GM18511 (cell line): ENCODE measurements around the gene GATA6.
"Not testable (repeated sequence)": the region's sequence is repeated elsewhere in the genome, so short reads cannot be mapped to it uniquely, and the experiment has no call there.

Experiments
- ATAC-seq: cut with Tn5 transposase; IDR thresholded peaks from one replicate; pipeline ENCODE4 v1.9.1; 2021; ENCODE audit warnings: mild to moderate bottlenecking, moderate library complexity; ENCODE audit not compliant: unreplicated experiment

Gene GATA6

DNA sequence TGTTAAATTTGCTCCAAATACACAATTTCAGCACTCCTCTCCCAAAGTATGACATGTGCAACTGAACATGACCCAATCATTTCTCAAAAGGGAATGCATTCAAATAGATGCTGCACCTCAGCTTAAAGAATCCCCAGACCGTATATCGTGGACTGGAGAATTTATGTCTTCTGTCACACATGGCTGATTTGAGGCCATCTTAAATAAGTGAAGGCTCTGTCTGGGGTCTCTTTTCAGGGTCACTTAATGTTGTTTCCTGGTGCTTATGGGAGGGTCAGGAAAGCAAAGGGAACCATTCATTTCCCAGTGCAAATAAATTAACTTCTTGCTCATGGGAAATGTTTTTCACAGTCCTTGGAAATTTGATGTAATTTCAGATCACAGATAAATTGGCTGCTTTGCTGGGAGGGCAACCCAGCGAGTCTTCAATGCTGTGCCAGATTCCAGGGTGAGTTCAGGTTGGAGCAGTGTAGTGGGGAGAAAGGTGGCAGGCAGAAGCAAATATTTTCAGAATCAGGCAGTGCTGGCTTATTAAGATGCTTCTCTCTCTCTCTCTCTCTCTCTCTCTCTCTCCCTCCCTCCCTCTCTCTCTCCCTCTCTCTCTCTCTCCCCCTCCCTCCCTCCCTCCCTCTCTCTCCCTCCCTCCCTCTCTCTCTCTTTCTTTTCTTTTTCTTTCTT, 34.3 kb downstream of the GATA6 start:
- ATAC-seq, result no peak

DNA sequence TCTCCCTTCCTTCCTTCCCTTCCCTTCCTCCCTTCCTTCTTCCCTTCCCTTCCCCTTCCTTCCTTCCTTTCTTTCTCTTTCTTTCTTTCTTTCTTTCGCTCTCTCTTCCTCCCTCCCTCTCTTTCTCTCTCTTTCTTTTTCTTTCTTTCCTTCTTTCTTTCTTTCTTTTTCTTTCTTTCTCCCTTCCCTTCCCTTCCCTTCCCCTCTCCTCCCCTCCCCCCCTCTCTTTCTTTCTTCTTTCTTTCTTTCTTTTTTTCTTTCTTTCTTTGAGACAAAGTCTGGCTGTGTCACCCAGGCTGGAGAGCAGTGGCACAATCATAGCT, 34.8 kb downstream of the GATA6 start:
- ATAC-seq, result no peak

- ATAC-seq, result no peak
Observed at GRCh38 chr18:22204996-22205395, 35.6 kb downstream of the GATA6 start.

- no peak for ATAC-seq
Observed at GRCh38 chr18:22207021-22207758, 37.8 kb downstream of the GATA6 start.

DNA sequence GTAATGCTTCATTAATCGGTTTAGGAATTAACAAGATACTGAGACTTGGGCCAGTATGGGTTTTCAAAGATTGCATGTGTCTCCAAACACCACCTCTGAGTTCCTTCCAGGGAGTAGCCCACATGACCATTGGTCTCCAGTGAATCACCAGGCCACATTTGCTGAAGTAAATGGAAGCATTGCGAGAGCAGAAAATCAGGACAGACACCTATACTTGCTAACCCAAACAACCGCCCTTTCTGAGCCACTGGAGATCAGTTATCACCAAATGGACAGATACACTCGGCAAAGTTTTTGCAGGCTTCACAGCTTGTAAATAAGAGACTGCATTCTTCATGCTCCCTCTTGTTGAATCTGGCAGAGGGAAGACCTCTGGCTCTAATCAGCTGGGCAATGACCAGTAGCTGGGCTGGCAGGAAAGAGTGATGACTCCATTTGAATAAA, 40.9 kb downstream of the GATA6 start:
- no peak for ATAC-seq

- no peak for ATAC-seq
Observed at GRCh38 chr18:22211657-22212056, 42.3 kb downstream of the GATA6 start.

- no peak for ATAC-seq
Observed at GRCh38 chr18:22213333-22213973, 44.1 kb downstream of the GATA6 start.

DNA sequence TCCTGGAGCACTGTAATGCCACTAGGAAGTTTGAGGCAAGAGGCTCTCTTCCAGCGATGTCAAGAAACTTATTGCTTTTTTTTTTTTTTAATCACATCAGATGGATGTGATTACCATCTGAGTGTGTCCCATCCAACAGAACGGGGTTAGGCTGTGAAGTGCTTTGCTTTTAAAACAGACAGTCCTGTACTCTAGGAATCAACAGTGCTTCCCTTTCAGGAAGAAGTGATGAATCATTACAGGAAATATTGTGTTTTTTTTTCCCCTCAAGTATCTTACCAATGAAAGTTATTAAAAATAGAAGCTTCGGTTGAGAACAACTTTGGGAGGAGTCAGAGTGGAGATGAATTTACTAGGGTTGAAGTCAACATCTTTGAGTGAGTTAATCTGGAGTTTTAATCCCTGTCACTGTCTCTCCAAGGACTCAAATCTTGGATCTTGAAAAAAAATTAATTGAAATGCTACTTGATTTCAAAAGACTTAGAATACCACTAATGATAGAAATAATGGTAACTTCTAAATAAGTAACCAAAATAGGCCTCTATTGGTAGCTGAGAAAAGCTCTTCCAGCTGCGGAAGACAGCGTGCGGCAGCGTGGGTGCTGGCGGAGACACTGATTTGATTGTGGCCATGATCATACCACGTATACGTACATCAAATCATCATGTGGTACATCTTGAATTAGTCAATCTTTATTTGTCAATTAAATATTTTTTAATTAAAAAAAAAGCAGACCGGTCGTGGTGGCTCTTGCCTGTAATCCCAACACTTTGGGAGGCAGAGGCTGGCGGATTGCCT, 45.5 kb downstream of the GATA6 start:
- no peak for ATAC-seq

GRCh38 chr18:22218835-22219234, 49.4 kb downstream of the GATA6 start:
- ATAC-seq, result no peak

DNA sequence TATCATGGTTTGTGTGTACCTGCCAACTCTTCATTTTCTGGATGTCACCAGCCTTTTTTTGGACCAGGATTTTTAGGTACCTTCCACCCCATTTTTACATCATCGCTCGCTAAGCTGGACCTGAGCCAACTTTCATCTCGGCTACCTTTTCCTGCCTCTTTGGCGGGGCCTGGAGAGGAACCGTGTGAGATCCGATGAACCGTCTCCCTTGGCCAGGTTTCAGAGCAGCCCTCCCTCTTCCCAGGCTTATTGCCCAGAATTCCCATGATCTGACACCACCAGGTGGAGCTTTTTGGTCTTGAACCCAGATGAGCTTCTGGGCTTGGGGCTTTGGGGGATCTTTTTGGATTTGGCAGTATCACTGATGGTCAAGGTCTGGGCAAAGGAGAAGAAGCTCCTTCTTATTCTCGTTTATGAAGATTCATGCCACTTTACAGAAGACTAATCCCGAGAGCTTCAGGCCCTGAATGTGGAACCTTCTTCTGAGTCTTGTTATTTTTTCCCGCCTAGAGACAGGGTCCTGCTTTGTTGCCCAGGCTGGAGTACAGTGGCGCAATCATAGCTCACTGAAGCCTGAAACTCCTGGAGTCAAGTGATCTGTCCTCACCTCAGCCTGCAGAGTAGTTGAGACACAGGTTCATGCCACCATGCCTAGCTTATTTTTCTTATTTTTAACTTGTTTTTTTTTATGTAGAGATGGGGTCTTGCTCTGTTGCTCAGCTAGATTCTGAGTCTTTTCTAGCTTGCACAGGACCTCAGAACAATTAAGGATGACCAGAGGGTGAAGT, 50.4 kb downstream of the GATA6 start:
- ATAC-seq, result no peak

GRCh38 chr18:22220585-22220984, 51.2 kb downstream of the GATA6 start:
- not testable (repeated sequence) for ATAC-seq

- ATAC-seq, result no peak
Observed at GRCh38 chr18:22221350-22221749, 52.0 kb downstream of the GATA6 start.

DNA sequence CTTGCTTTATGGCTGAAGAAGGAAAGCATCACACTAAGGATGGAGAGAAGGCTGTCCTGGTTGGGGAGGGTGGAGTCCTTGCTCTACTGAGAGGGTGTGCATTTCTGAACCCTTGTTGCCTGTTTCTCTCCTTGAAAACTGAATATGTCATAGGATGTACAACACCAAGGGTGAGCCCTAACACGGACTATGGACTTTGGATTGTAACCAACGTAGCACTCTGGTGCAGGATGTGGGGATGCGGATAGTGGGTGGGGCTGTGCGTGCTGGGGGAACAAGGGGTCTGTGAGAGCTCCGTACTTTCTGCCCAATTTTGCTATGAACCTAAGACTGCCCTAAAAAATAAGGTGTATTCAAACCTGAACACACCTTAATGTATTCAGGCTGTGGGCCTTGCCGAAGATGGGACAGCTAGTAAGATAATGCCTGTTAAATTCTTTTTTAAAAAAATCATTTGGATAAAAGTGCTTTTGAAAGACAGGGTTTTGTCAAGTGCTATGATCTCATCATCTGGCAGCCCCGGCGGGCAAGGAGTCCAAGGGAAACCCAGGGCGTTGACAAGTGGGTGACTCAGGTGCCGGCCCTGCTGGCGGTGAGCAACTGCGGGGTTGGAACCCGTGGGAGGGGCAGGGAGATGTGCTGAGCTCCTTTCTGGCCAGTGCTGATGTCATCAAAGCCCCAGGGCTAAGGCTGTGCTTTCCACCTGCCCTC, 54.0 kb downstream of the GATA6 start:
- no peak for ATAC-seq

DNA sequence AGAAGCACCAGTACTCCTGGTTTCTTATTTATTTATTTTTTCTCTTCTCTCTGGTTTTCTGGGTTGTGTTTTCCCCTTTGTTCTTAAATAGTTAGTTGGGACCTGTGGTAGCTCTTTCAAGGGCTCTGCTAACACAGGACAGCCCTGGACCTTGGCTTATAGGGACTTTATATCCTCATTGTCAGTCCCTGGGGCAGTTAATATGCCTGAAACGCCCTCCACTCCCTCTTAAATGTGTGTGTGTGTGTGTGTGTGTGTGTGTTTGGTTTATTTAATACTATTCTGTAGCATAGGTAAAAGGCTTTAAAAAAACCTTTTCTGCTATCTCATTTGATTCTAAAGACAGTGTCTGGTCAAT, 54.6 kb downstream of the GATA6 start:
- ATAC-seq, result no peak

DNA sequence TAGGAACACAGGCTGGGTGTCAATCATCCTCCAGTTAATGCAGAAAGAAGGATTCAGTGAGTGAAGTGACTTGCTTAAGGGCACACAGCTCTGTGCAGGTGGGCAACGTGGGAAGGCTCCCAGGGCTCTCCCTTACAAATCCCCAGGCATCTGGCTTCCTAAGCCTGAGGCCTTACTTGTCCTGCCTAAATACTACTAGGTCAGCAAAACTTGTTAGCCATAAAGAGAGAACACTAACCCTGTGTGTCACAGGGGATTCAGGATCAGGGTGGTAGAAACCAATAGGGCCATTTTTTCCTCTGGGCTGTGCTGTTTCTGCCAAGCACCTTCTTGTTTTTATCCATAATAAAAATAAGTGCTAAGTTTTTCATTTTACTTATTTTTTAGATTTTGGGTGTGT, 55.0 kb downstream of the GATA6 start:
- no peak for ATAC-seq

GRCh38 chr18:22226801-22227200, 57.4 kb downstream of the GATA6 start:
- no peak for ATAC-seq

- ATAC-seq, result no peak
Observed at GRCh38 chr18:22228976-22229375, 59.6 kb downstream of the GATA6 start.

- no peak for ATAC-seq
Observed at GRCh38 chr18:22229456-22230124, 60.2 kb downstream of the GATA6 start.

- no peak for ATAC-seq
Observed at GRCh38 chr18:22230471-22230945, 61.1 kb downstream of the GATA6 start.
